ENCODE results near the gene TMEM120A. TPM values are rescaled to one million over a fixed set of nuclear protein-coding genes. Genes with fewer than 3 reads are reported as not detected.

The TMEM120A gene
- total RNA-seq, 1 experiment from 2014 or later = 71.0 TPM

- peak; percentile 70 for ATAC-seq
- H3K36me3 ChIP-seq (ENCODE audit: control insufficient read depth, insufficient read depth, low read length) = peaks cover 3% of the 10 kb centered on the region; the same call in 1 of the 2 replicates
- no peak overlapping the region for H3K4me3 ChIP-seq (ENCODE audit: low read depth in 2 of 2, low read length in 2 of 2)
- intact Hi-C loops (cut with micrococcal nuclease; ENCODE audit: unreplicated experiment) = no loop called here
- CTCF ChIA-PET = interaction anchor here (0.6 to 0.7 kb wide), 2 partner anchors 13 to 15 kb away, joined by 3 to 4 read pairs; no protein-coding TSS in a partner anchor
- BruUV-seq (replicated peaks) = no TSS peak
- H3K9me3 ChIP-seq (ENCODE audit: control insufficient read depth, insufficient read depth, low read depth, low read length) = no peaks in the 10 kb centered on the region
- no peak for DNase-seq (ENCODE audit: low read depth, low spot score)
- no peak overlapping the region for H3K27ac ChIP-seq (ENCODE audit: low read length)
- TF ChIP-seq POLR2AphosphoS5 (IDR thresholded peaks at IDR 0.05; ENCODE audit: low read depth, low read length) (no peak), SIN3A (IDR thresholded peaks at IDR 0.05; ENCODE audit: borderline replicate concordance, insufficient read depth, low read depth, low read length) (no peak), TCF7L2 (IDR thresholded peaks at IDR 0.05; ENCODE audit: low read depth, low read length) (no peak), REST (IDR thresholded peaks at IDR 0.05; ENCODE audit: insufficient read depth in 1 of 2, low read depth in 2 of 2, low read length in 1 of 2) (no peak), CTCF (IDR thresholded peaks at IDR 0.05) (no peak)
- in situ Hi-C loops (cut with HindIII; ENCODE audit: low pct_unique_long_range_greater_than_20kb, low sequenced_read_pairs) = no loop called here
- H3K4me1 ChIP-seq (ENCODE audit: control insufficient read depth, insufficient read depth, low read length) = no peaks in the 10 kb centered on the region
- H3K27me3 ChIP-seq (ENCODE audit: control insufficient read depth, insufficient read depth, low read length) = no peaks in the 10 kb centered on the region
- POLR2A ChIA-PET = interaction anchor here (0.6 kb wide), 1 partner anchor 16 kb away, joined by 4 read pairs; no protein-coding TSS in a partner anchor
These were observed 22.2 kb downstream of the TMEM120A start for GRCh38 chr7:75971961-75972763.

GRCh38 chr7:75971309-75971960 is 23.0 kb downstream of the TMEM120A start:
- TF ChIP-seq SIN3A (IDR thresholded peaks at IDR 0.05; ENCODE audit: borderline replicate concordance, insufficient read depth, low read depth, low read length) (no peak), REST (IDR thresholded peaks at IDR 0.05; ENCODE audit: insufficient read depth in 1 of 2, low read depth in 2 of 2, low read length in 1 of 2) (no peak), POLR2AphosphoS5 (IDR thresholded peaks at IDR 0.05; ENCODE audit: low read depth, low read length) (no peak)
- Histone ChIP-seq H3K27ac (ENCODE audit: low read length) (no peak overlapping the region), H3K4me1 (ENCODE audit: control insufficient read depth, insufficient read depth, low read length) (no peaks in the 10 kb centered on the region), H3K9me3 (ENCODE audit: control insufficient read depth, insufficient read depth, low read depth, low read length) (no peaks in the 10 kb centered on the region), H3K4me3 (ENCODE audit: low read depth in 2 of 2, low read length in 2 of 2) (no peak overlapping the region), H3K36me3 (ENCODE audit: control insufficient read depth, insufficient read depth, low read length) (peaks cover 3% of the 10 kb centered on the region; the same call in 1 of the 2 replicates), H3K27me3 (ENCODE audit: control insufficient read depth, insufficient read depth, low read length) (no peaks in the 10 kb centered on the region)
- 0 out of 2 replicates have a peak, but pooled peaks have one; percentile 15 for ATAC-seq
- no TSS peak for BruUV-seq (replicated peaks)
- DNase-seq (ENCODE audit: low read depth, low spot score) = no peak
- intact Hi-C loops (cut with micrococcal nuclease; ENCODE audit: unreplicated experiment) (no loop called here), in situ Hi-C loops (cut with HindIII; ENCODE audit: low pct_unique_long_range_greater_than_20kb, low sequenced_read_pairs) (no loop called here)
- POLR2A ChIA-PET = no interaction called here
- CTCF ChIA-PET = no interaction called here

Data from Panc1 (cell line).